PC-9 (cell line): ENCODE measurements around the gene PSMD14.

Experiments used
- EZH2 ChIP-seq: fragments of 200-600 bp; sonication (generic); IDR thresholded peaks from 2 replicates; pipeline ENCODE4 v1.8.0; 2017; ENCODE audit warnings: antibody characterized with exemption, low read depth
- TF ChIP-seq, protein P1 (sequence below): fragments of 200-600 bp; sonication (generic); conservative IDR thresholded peaks from 2 replicates; pipeline ENCODE4 v1.6.1; 2017; ENCODE audit warnings: mixed run types, antibody characterized with exemption, mild to moderate bottlenecking, moderate library complexity

DNA sequence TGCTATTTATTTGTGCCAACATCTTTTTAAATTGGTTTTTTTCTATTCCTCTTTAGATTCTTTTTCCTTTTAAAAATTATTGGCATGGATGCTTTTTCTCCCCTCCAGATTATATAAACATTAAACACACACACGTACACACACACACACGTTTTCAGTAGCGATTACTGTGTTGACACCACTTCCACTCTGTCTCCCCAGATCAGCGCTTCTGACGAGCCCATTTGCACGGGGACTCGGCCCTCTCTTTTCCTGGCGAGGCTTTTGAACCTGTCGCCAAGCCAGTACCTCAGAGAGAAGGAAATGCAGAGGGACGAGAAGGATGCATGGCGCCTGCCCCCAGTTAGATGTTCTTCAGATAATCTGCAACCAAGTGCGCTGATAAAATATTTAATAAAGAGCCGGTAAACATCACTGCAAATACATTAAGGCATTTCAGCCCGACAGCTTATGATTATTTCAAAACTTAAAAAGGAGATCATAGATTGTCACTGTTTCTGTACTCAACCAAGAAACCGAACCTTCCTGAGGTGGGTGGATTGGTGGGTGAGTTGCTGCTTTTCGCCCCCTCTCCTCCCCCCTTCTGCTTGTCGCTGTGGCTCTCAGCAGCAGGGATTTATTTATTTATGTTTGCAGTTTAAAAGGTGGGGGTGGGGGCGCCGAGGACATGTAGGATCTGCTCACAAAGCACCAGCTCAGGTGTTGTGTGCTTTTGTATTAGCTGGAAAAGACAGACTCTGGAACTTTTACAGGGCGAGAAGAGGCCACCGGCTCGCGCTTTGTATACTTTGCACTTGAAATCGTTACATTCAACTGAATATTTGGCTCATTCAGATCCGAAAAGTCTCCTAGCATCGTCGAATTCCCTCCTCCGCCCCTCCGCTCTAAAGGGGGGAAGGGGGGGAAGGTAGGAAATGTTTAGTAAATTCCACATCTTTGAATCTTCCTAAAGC lies 107.1 kb downstream of the PSMD14 start:
- TF ChIP-seq, protein P1, sequence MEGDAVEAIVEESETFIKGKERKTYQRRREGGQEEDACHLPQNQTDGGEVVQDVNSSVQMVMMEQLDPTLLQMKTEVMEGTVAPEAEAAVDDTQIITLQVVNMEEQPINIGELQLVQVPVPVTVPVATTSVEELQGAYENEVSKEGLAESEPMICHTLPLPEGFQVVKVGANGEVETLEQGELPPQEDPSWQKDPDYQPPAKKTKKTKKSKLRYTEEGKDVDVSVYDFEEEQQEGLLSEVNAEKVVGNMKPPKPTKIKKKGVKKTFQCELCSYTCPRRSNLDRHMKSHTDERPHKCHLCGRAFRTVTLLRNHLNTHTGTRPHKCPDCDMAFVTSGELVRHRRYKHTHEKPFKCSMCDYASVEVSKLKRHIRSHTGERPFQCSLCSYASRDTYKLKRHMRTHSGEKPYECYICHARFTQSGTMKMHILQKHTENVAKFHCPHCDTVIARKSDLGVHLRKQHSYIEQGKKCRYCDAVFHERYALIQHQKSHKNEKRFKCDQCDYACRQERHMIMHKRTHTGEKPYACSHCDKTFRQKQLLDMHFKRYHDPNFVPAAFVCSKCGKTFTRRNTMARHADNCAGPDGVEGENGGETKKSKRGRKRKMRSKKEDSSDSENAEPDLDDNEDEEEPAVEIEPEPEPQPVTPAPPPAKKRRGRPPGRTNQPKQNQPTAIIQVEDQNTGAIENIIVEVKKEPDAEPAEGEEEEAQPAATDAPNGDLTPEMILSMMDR = no peak
- TF ChIP-seq EZH2 = no peak
